ENCODE results near the gene HSF4. TPM values are rescaled to one million over a fixed set of nuclear protein-coding genes. Genes with fewer than 3 reads are reported as not detected.
A peak's percentile ranks its signal among the peaks of the same experiment; 100 is the strongest.

The HSF4 gene
- total RNA-seq, 1 donor from 2014 or later: 19.0 TPM

- TF ChIP-seq, protein P1, sequence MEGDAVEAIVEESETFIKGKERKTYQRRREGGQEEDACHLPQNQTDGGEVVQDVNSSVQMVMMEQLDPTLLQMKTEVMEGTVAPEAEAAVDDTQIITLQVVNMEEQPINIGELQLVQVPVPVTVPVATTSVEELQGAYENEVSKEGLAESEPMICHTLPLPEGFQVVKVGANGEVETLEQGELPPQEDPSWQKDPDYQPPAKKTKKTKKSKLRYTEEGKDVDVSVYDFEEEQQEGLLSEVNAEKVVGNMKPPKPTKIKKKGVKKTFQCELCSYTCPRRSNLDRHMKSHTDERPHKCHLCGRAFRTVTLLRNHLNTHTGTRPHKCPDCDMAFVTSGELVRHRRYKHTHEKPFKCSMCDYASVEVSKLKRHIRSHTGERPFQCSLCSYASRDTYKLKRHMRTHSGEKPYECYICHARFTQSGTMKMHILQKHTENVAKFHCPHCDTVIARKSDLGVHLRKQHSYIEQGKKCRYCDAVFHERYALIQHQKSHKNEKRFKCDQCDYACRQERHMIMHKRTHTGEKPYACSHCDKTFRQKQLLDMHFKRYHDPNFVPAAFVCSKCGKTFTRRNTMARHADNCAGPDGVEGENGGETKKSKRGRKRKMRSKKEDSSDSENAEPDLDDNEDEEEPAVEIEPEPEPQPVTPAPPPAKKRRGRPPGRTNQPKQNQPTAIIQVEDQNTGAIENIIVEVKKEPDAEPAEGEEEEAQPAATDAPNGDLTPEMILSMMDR (IDR thresholded peaks at IDR 0.05): no peak
- no peak for DNase-seq (ENCODE audit: low spot score)
- Mint-ChIP-seq H3K27me3 (ENCODE audit: low read depth) (no peaks in the 10 kb centered on the region), H3K4me3 (ENCODE audit: unreplicated experiment) (peak overlapping the region; percentile 87), H3K36me3 (ENCODE audit: low read depth) (peaks cover 21% of the 10 kb centered on the region), H3K9me3 (ENCODE audit: low read depth) (no peaks in the 10 kb centered on the region), H3K27ac (ENCODE audit: unreplicated experiment) (peak overlapping the region; percentile 79), H3K4me1 (ENCODE audit: low read depth) (peaks cover 32% of the 10 kb centered on the region)
Measured at GRCh38 chr16:67192781-67193361, 28.3 kb downstream of the HSF4 start.

GRCh38 chr16:67193536-67193935 is 29.0 kb downstream of the HSF4 start:
- H3K4me3 Mint-ChIP-seq (ENCODE audit: unreplicated experiment): peak overlapping the region; percentile 87
- H3K9me3 Mint-ChIP-seq (ENCODE audit: low read depth): no peaks in the 10 kb centered on the region
- peaks cover 25% of the 10 kb centered on the region for H3K36me3 Mint-ChIP-seq (ENCODE audit: low read depth)
- TF ChIP-seq, protein P1 (IDR thresholded peaks at IDR 0.05): no peak
- no peaks in the 10 kb centered on the region for H3K27me3 Mint-ChIP-seq (ENCODE audit: low read depth)
- peak overlapping the region; percentile 45 for H3K27ac Mint-ChIP-seq (ENCODE audit: unreplicated experiment)
- H3K4me1 Mint-ChIP-seq (ENCODE audit: low read depth): peaks cover 36% of the 10 kb centered on the region
- DNase-seq (ENCODE audit: low spot score): no peak

DNA sequence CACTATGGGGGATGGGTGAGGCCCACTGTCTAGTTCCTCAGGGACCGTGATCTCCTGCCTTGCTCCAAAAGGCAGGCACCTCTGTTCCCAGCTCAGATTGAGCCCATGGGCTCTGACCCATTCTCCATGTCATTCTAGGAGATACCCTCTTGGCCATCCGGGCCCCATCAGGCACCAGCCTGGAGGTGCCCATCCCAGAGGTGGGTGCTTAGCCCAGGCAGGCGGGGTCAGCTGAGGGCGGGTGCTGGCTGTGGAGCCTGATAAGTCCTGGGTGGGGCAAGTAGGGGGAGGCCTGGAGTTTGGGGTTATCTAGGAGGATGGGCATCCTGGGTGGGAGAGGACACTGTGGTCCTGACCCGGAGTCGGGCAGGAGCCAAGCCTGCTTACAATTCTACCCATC is 29.7 kb downstream of the HSF4 start:
- no peak for DNase-seq (ENCODE audit: low spot score)
- Mint-ChIP-seq H3K4me1 (ENCODE audit: low read depth) (peaks cover 36% of the 10 kb centered on the region), H3K27ac (ENCODE audit: unreplicated experiment) (peak overlapping the region; percentile 17), H3K4me3 (ENCODE audit: unreplicated experiment) (peak overlapping the region; percentile 87), H3K36me3 (ENCODE audit: low read depth) (peaks cover 25% of the 10 kb centered on the region), H3K27me3 (ENCODE audit: low read depth) (no peaks in the 10 kb centered on the region), H3K9me3 (ENCODE audit: low read depth) (no peaks in the 10 kb centered on the region)
- TF ChIP-seq, protein P1 (IDR thresholded peaks at IDR 0.05): no peak

GRCh38 chr16:67195676-67196075 is 31.1 kb downstream of the HSF4 start:
- Mint-ChIP-seq H3K4me3 (ENCODE audit: unreplicated experiment) (no peak overlapping the region), H3K9me3 (ENCODE audit: low read depth) (no peaks in the 10 kb centered on the region), H3K36me3 (ENCODE audit: low read depth) (peaks cover 25% of the 10 kb centered on the region), H3K27ac (ENCODE audit: unreplicated experiment) (no peak overlapping the region), H3K27me3 (ENCODE audit: low read depth) (no peaks in the 10 kb centered on the region), H3K4me1 (ENCODE audit: low read depth) (peaks cover 36% of the 10 kb centered on the region)
- DNase-seq (ENCODE audit: low spot score): peak; percentile 69
- TF ChIP-seq, protein P1 (IDR thresholded peaks at IDR 0.05): no peak

GRCh38 chr16:67196881-67197280 is 32.3 kb downstream of the HSF4 start:
- no peaks in the 10 kb centered on the region for H3K27me3 Mint-ChIP-seq (ENCODE audit: low read depth)
- TF ChIP-seq, protein P1 (IDR thresholded peaks at IDR 0.05): no peak
- DNase-seq (ENCODE audit: low spot score): no peak
- peaks cover 25% of the 10 kb centered on the region for H3K36me3 Mint-ChIP-seq (ENCODE audit: low read depth)
- no peak overlapping the region for H3K27ac Mint-ChIP-seq (ENCODE audit: unreplicated experiment)
- H3K9me3 Mint-ChIP-seq (ENCODE audit: low read depth): no peaks in the 10 kb centered on the region
- H3K4me3 Mint-ChIP-seq (ENCODE audit: unreplicated experiment): no peak overlapping the region
- H3K4me1 Mint-ChIP-seq (ENCODE audit: low read depth): peaks cover 29% of the 10 kb centered on the region
